Measurements from ENCODE around the gene SLMAP.

The SLMAP gene

GRCh38 chr3:57977818-57978235, 221.7 kb downstream of the SLMAP start:
- Mint-ChIP-seq H3K27ac (peak overlapping the region; percentile 21), H3K4me1 (ENCODE audit: low read depth) (peaks cover 21% of the 10 kb centered on the region), H3K27me3 (ENCODE audit: low read depth) (no peaks in the 10 kb centered on the region), H3K36me3 (ENCODE audit: low read depth) (no peaks in the 10 kb centered on the region), H3K9me3 (no peaks in the 10 kb centered on the region), H3K4me3 (no peak overlapping the region)
- DNase-seq (ENCODE audit: low spot score), result no peak

GRCh38 chr3:57978316-57978715, 222.2 kb downstream of the SLMAP start:
- no peak overlapping the region for H3K4me3 Mint-ChIP-seq
- DNase-seq (ENCODE audit: low spot score), result no peak
- no peak overlapping the region for H3K27ac Mint-ChIP-seq
- peaks cover 24% of the 10 kb centered on the region for H3K4me1 Mint-ChIP-seq (ENCODE audit: low read depth)
- no peaks in the 10 kb centered on the region for H3K27me3 Mint-ChIP-seq (ENCODE audit: low read depth)
- no peaks in the 10 kb centered on the region for H3K36me3 Mint-ChIP-seq (ENCODE audit: low read depth)
- H3K9me3 Mint-ChIP-seq, result no peaks in the 10 kb centered on the region
